Neural progenitor cell (in vitro differentiated cells): ENCODE results near the gene ZCCHC13. TPM values are rescaled to one million over a fixed set of nuclear protein-coding genes. Genes with fewer than 3 reads are reported as not detected.

ENCODE experiments used
- microRNA counts: library from miRNA; unstranded; fragments of <30 nt; microRNA quantifications from one replicate; lab custom pipeline; 2016
- microRNA-seq: library from miRNA; unstranded; fragments of <30 nt; microRNA quantifications from one replicate; pipeline ENCODE4, GENCODE V29; 2016
- small RNA-seq: library from RNA; depleted of rRNA; stranded (forward); fragments of <200 nt; gene quantifications from one replicate; pipeline ENCODE3, GENCODE V24; 2015
- total RNA-seq: library from RNA; depleted of rRNA; stranded (reverse); fragments of >200 nt; gene quantifications from 2 replicates; pipeline ENCODE4 v1.2.3, GENCODE V29; 2015; ENCODE audit warnings: low replicate concordance

ZCCHC13 gene
- total RNA-seq, 1 donor from 2014 or later, result not detected

MicroRNAs encoded within 50 kb of the gene (microRNA counts, 767-probe panel; counts per million panel counts)
- microRNA hsa-miR-374a-5p (lab: Ali Mortazavi, UCI) (11,003 counts per million, percentile 98 among the panel's probes with 10 or more counts), microRNA hsa-miR-545-3p (lab: Ali Mortazavi, UCI) (460 counts per million, percentile 90 among the panel's probes with 10 or more counts)

Small RNA genes within 50 kb of the gene (microRNA-seq; reads per million reads assigned to microRNA genes)
- gene MIR374A, result 202 reads per million, percentile 82 among the genes with 10 or more reads in this experiment
- gene MIR545, result 3.3 reads per million, percentile 16 among the genes with 10 or more reads in this experiment

Small RNA genes within 50 kb of the gene (small RNA-seq; reads per million reads assigned to genes)
- gene AC004386.2 (not detected), gene MIR374A (0.57 reads per million, percentile 60 among the genes with 10 or more reads in this experiment), gene MIR545 (0.16 reads per million), gene RF02119 (not detected), gene RF02120 (not detected), gene RF02121 (not detected), gene RF02122 (not detected), gene RF02123 (not detected)

Other genes starting within 250 kb of the ZCCHC13 start
- 12.6 and 20.6 TPM in 2 replicates for gene SLC16A2, start 117.3 kb downstream of the ZCCHC13 start, total RNA-seq